Common myeloid progenitor, CD34-positive (primary cell): ENCODE results near the gene ZER1.

Experiments
- CTCF ChIA-PET: fragments of 350-600 bp; sonication (Branson Sonifier 250); formaldehyde crosslinking; loops from one replicate; lab custom pipeline; 2021; ENCODE audit warnings: antibody characterized with exemption; lab: Charles Lee
- POLR2A ChIA-PET: fragments of 350-600 bp; sonication (Branson Sonifier 250); formaldehyde crosslinking; loops from one replicate; lab custom pipeline; 2021; ENCODE audit warnings: antibody characterized with exemption; lab: Charles Lee
- DNase-seq, 3 donors: peaks; one replicate each; pipeline versions ENCODE4 v3.0.0 to v3.0.0-alpha.2; 2013
- H3K27ac ChIP-seq, 2 experiments: 1 replicate in 1 of 2; 2 replicates in 1 of 2; pipeline ENCODE4 v1.7.0; 2013; ENCODE audit warnings: inconsistent platforms in 2 of 2, low read length in 2 of 2, mild to moderate bottlenecking in 2 of 2, low read depth in 1 of 2, moderate library complexity in 1 of 2; ENCODE audit not compliant: severe bottlenecking in 2 of 2, insufficient read depth in 1 of 2, poor library complexity in 1 of 2
- H3K27me3 ChIP-seq, 5 experiments: replicated peaks in 2 of 5; 1 replicate in 3 of 5; 2 replicates in 2 of 5; pipeline versions ENCODE4 v1.6.1 to v1.7.0; 2013; ENCODE audit warnings: low read length in 4 of 5, mild to moderate bottlenecking in 2 of 5, moderate library complexity in 2 of 5, inconsistent platforms in 1 of 5; ENCODE audit not compliant: insufficient read depth in 5 of 5, control insufficient read depth in 4 of 5
- H3K36me3 ChIP-seq, 4 experiments: 1 replicate in 2 of 4; 2 replicates in 2 of 4; pipeline versions ENCODE4 v1.6.1 to v1.7.0; 2013; ENCODE audit warnings: low read length in 3 of 4, control low read depth in 1 of 4, mild to moderate bottlenecking in 1 of 4; ENCODE audit not compliant: control insufficient read depth in 4 of 4, insufficient read depth in 4 of 4
- H3K4me1 ChIP-seq, 4 experiments: 1 replicate in 3 of 4; 2 replicates in 1 of 4; pipeline versions ENCODE4 v1.6.1 to v1.7.1; 2013; ENCODE audit warnings: low read length in 3 of 4, mild to moderate bottlenecking in 3 of 4, control low read depth in 1 of 4, inconsistent platforms in 1 of 4, moderate library complexity in 1 of 4; ENCODE audit not compliant: control insufficient read depth in 4 of 4, insufficient read depth in 4 of 4; ENCODE audit errors: control extremely low read depth in 1 of 4
- H3K4me3 ChIP-seq, 7 experiments: 1 replicate in 4 of 7; 2 replicates in 3 of 7; pipeline versions ENCODE4 v1.5.1 to v1.7.0; 2013; ENCODE audit warnings: mild to moderate bottlenecking in 7 of 7, low read length in 6 of 7, moderate library complexity in 6 of 7, inconsistent platforms in 2 of 7, low read depth in 2 of 7, control low read depth in 1 of 7; ENCODE audit not compliant: insufficient read depth in 4 of 7, control insufficient read depth in 1 of 7; ENCODE audit errors: extremely low read depth in 1 of 7
- H3K9me3 ChIP-seq, 5 experiments: 1 replicate in 4 of 5; 2 replicates in 1 of 5; pipeline versions ENCODE4 v1.6.1 to v1.7.1; 2013; ENCODE audit warnings: low read length in 4 of 5, mild to moderate bottlenecking in 2 of 5, inconsistent platforms in 1 of 5, low read depth in 1 of 5, moderate library complexity in 1 of 5; ENCODE audit not compliant: control insufficient read depth in 4 of 5, insufficient read depth in 2 of 5; ENCODE audit errors: control extremely low read depth in 1 of 5
- WGBS: methylation state at CpG from one replicate; pipeline ENCODE4 v1.1.5; 2013; ENCODE audit not compliant: insufficient coverage; 5-methylcytosine and 5-hydroxymethylcytosine counted together

Gene ZER1

DNA sequence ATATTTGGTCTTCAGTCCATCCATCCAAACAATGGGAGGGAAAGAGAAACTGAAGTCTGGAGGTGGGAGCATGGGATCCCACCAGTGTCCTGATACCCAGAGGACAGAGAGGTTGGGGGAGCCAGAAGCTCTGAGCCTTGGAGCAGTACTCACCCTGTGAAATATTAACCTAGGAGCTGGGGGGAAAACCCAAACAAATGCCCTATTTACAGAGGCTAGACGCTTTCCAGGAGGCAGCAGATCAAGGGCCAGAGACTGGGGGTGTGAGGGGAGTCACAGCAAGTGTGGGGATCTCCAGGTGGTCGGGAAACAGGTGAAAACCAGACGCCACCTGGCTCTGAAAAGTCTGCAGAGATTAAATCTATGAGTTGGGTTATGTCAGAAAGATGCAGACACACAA lies 6.2 kb downstream of the ZER1 start:
- Histone ChIP-seq H3K27me3 (no peaks in the 10 kb centered on the region), H3K4me1 (peaks cover under 1 to 24% (median 15%) of the 10 kb centered on the region in 4 experiments), H3K4me3 (no peak overlapping the region), H3K9me3 (no peaks in the 10 kb centered on the region), H3K36me3 (peaks cover 6 to 15% (median 10%) of the 10 kb centered on the region in 4 experiments), H3K27ac (no peak overlapping the region)
- no peak for DNase-seq
- POLR2A ChIA-PET: no interaction called here
- CTCF ChIA-PET: interaction anchor here (1.4 to 2.1 kb wide), 2 partner anchors 17 to 34 kb away, joined by 3 to 8 read pairs; no protein-coding TSS in a partner anchor
- WGBS: 100% methylated on average over 3 of the region's 3 CpGs

- CTCF ChIA-PET: interaction anchor here (0.9 to 2.1 kb wide), 5 partner anchors 18 to 65 kb away, joined by 3 to 8 read pairs (median 4); partner anchors contain the start of gene SPOUT1
- H3K27ac ChIP-seq: no peak overlapping the region
- no peak overlapping the region for H3K4me3 ChIP-seq
Observed at GRCh38 chr9:128764361-128764760, 7.4 kb downstream of the ZER1 start.

DNA sequence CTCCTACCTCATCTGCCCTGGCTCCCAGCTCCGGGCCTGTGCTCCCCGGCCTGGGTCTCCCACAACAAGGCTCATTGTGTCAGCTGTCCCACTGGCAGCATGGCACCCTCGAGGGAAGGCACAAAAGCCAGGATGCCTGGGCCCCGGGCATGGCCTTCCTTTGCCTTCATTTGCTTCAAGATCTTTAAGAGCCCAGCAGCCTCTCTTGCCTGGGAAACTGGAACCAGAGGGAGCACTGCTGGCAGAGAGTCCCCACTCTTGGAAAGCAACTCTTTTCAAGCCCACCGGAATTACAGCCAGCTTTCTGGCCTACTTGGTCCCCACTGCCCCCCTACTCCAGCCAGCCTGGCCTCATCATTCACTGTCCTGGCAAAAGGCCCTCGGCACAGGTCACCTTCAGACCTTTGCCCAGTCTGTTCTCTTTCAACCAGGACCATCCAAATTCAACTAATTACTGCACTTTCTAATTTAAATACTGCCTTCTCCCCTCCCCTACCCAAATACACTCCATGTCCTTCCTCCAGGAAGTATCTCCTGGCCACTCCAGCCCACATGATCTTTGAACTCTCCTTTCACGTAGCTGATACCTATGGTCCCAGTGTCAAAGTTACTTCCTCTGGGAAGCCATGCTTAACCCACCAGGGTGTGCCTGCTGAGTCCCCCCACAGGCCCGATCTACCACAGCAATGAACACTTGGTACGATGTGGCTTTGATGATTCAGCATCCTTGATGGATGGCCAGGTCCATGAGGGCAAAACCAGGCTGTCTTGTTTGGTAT lies 8.9 kb downstream of the ZER1 start:
- 69% methylated on average over 6 of the region's 9 CpGs for WGBS
- Histone ChIP-seq H3K4me3 (no peak overlapping the region), H3K27ac (no peak overlapping the region), H3K27me3 (no peaks in the 10 kb centered on the region), H3K36me3 (peaks cover 3 to 12% (median 9%) of the 10 kb centered on the region in 4 experiments), H3K4me1 (peaks cover 0 to 20% (median 13%) of the 10 kb centered on the region in 4 experiments), H3K9me3 (no peaks in the 10 kb centered on the region)
- POLR2A ChIA-PET: interaction anchor here (0.7 kb wide), 1 partner anchor 29 kb away, joined by 13 read pairs; no protein-coding TSS in a partner anchor
- DNase-seq: peak in 2 of 3 donors; percentile 54 to 55
- CTCF ChIA-PET: interaction anchor here (1.2 to 1.5 kb wide), 4 partner anchors 8 to 49 kb away, joined by 3 to 7 read pairs (median 4); no protein-coding TSS in a partner anchor

More at GRCh38 chr9:128764361-128764760, 7.4 kb downstream of the ZER1 start:
- peaks cover 6 to 15% (median 10%) of the 10 kb centered on the region in 4 experiments for H3K36me3 ChIP-seq
- DNase-seq: peak in 2 of 3 donors; percentile 73 to 78
- H3K4me1 ChIP-seq: peaks cover 0 to 20% (median 11%) of the 10 kb centered on the region in 4 experiments
- H3K9me3 ChIP-seq: no peaks in the 10 kb centered on the region
- POLR2A ChIA-PET: interaction anchor here (1.0 kb wide), 1 partner anchor 16 kb away, joined by 3 read pairs; no protein-coding TSS in a partner anchor
- no peaks in the 10 kb centered on the region for H3K27me3 ChIP-seq
- WGBS: 85% methylated on average over 4 of the region's 6 CpGs

GRCh38 chr9:128757602-128758001 lies 14.1 kb downstream of the ZER1 start:
- Histone ChIP-seq H3K4me1 (peaks cover 0 to 5% (median 1%) of the 10 kb centered on the region in 4 experiments), H3K36me3 (peaks cover 11 to 31% (median 25%) of the 10 kb centered on the region in 4 experiments), H3K27me3 (no peaks in the 10 kb centered on the region), H3K9me3 (no peaks in the 10 kb centered on the region), H3K4me3 (no peak overlapping the region), H3K27ac (no peak overlapping the region)
- CTCF ChIA-PET: interaction anchor here (1.0 kb wide), 1 partner anchor 24 kb away, joined by 3 read pairs; no protein-coding TSS in a partner anchor
- peak in 2 of 3 donors; percentile 44 to 46 for DNase-seq
- 87% methylated on average over 3 of the region's 6 CpGs for WGBS
- POLR2A ChIA-PET: interaction anchor here (0.5 kb wide), 1 partner anchor 9 kb away, joined by 6 read pairs; no protein-coding TSS in a partner anchor

GRCh38 chr9:128753627-128754026 lies 18.1 kb downstream of the ZER1 start:
- peaks cover 13 to 62% (median 37%) of the 10 kb centered on the region in 4 experiments for H3K36me3 ChIP-seq
- DNase-seq: no peak
- 97% methylated on average over 16 of the region's 16 CpGs for WGBS
- ChIA-PET CTCF (interaction anchor here (1.1 to 1.5 kb wide), 2 partner anchors 9 kb away, joined by 3 to 4 read pairs; no protein-coding TSS in a partner anchor), POLR2A (no interaction called here)
- H3K27ac ChIP-seq: no peak overlapping the region
- no peak overlapping the region for H3K4me3 ChIP-seq
- H3K27me3 ChIP-seq: no peaks in the 10 kb centered on the region
- peaks cover 0 to 5% (median 1%) of the 10 kb centered on the region in 4 experiments for H3K4me1 ChIP-seq
- no peaks in the 10 kb centered on the region for H3K9me3 ChIP-seq

- no peaks in the 10 kb centered on the region for H3K9me3 ChIP-seq
- H3K36me3 ChIP-seq: peaks cover 14 to 69% (median 35%) of the 10 kb centered on the region in 4 experiments
- no peaks in the 10 kb centered on the region for H3K4me1 ChIP-seq
- POLR2A ChIA-PET: no interaction called here
- CTCF ChIA-PET: interaction anchor here (0.8 to 1.1 kb wide), 2 partner anchors 11 to 20 kb away, joined by 3 to 4 read pairs; no protein-coding TSS in a partner anchor
- no peak overlapping the region for H3K4me3 ChIP-seq
- no peaks in the 10 kb centered on the region for H3K27me3 ChIP-seq
- 98% methylated on average over 20 of the region's 22 CpGs for WGBS
- H3K27ac ChIP-seq: no peak overlapping the region
- DNase-seq: no peak
Observed at GRCh38 chr9:128750926-128751595, 20.7 kb downstream of the ZER1 start.
